Measurements from ENCODE around the gene REG1A. TPM values are rescaled to one million over a fixed set of nuclear protein-coding genes. Genes with fewer than 3 reads are reported as not detected.

REG1A gene
- polyA plus RNA-seq, 1 donor (not counting 4 experiments of a cell fraction or from before 2014, with no cell fraction given), result not detected

DNA sequence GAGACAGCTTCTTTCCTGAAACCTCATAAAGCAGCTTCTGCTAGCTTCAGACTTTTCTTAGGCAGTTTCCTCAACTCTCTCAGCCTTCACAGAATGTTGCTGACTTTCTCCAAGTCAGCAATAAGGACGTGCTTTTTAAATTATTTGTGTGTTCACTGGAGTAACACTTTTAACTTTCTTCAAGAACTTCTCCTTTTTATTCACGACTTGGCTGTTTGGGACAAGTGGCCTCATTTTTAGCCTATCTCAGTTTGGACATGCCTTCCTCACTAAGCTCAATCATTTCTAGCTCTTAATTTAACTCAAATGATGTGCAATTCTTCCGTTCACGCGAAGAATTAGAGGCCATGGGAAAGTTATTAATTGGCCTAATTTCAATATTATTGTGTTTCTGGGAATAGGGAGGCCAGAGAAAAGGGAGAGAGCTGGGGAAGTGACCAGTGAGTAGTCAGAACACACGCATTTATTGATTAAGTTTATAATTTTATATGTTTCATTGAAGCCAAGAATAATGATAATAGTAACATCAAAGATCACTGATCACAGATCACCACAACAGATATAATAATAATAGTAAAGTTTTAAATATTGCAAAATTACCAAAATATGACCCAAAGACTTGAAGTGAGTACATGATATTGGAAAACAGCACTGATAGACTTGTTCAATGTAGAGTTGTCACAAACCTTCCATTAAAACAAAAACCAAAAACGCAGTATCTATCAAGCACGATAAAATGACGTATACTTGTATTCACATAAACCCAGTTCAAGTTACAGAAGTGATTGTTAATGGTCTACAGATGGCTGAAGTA, 4.8 kb downstream of the REG1A start:
- Histone ChIP-seq H3K27ac (ENCODE audit: control insufficient read depth, insufficient read depth, low read length) (no peak overlapping the region), H3K4me3 (ENCODE audit: control insufficient read depth in 2 of 3, extremely low read depth in 1 of 3, insufficient read depth in 2 of 3, low read depth in 1 of 3, low read length in 3 of 3) (no peak overlapping the region), H3K9me1 (ENCODE audit: control insufficient read depth, extremely low read depth, insufficient read depth, low read length) (no peaks in the 10 kb centered on the region), H3K9ac (ENCODE audit: control insufficient read depth, extremely low read depth, insufficient read depth, low read length) (no peak overlapping the region), H3K4me2 (ENCODE audit: control insufficient read depth, extremely low read depth, insufficient read depth, low read depth, low read length) (no peak overlapping the region), H3K36me3 (ENCODE audit: control insufficient read depth in 2 of 2, extremely low read depth in 1 of 2, insufficient read depth in 2 of 2, low read length in 2 of 2) (no peaks in the 10 kb centered on the region), H2AFZ (ENCODE audit: control insufficient read depth, low read length) (no peak overlapping the region), H3K27me3 (ENCODE audit: control insufficient read depth, extremely low read depth, insufficient read depth, low read length) (no peaks in the 10 kb centered on the region), H3K9me3 (ENCODE audit: control insufficient read depth, low read depth, low read length) (no peaks in the 10 kb centered on the region), H3K4me1 (ENCODE audit: control insufficient read depth, extremely low read depth, insufficient read depth, low read length) (no peaks in the 10 kb centered on the region), H3K79me2 (ENCODE audit: control insufficient read depth, insufficient read depth, low read length) (no peaks in the 10 kb centered on the region), H4K20me1 (ENCODE audit: control insufficient read depth, extremely low read depth, insufficient read depth, low read length) (no peaks in the 10 kb centered on the region)
- TF ChIP-seq, protein P1, sequence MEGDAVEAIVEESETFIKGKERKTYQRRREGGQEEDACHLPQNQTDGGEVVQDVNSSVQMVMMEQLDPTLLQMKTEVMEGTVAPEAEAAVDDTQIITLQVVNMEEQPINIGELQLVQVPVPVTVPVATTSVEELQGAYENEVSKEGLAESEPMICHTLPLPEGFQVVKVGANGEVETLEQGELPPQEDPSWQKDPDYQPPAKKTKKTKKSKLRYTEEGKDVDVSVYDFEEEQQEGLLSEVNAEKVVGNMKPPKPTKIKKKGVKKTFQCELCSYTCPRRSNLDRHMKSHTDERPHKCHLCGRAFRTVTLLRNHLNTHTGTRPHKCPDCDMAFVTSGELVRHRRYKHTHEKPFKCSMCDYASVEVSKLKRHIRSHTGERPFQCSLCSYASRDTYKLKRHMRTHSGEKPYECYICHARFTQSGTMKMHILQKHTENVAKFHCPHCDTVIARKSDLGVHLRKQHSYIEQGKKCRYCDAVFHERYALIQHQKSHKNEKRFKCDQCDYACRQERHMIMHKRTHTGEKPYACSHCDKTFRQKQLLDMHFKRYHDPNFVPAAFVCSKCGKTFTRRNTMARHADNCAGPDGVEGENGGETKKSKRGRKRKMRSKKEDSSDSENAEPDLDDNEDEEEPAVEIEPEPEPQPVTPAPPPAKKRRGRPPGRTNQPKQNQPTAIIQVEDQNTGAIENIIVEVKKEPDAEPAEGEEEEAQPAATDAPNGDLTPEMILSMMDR (optimal IDR thresholded peaks at IDR 0.05 in 1 of 3, IDR thresholded peaks at IDR 0.05 in 1 of 3, conservative IDR thresholded peaks at IDR 0.05 in 1 of 3; ENCODE audit: extremely low read depth in 1 of 3, insufficient read depth in 2 of 3, low read length in 3 of 3), result no peak
- TF ChIP-seq EZH2 (IDR thresholded peaks at IDR 0.05; ENCODE audit: low read length), result no peak
- FAIRE-seq, result no peak
- no peak for DNase-seq (ENCODE audit: low read depth, low spot score)
- dilution Hi-C loops (cut with MboI; ENCODE audit: extremely low pct_ligation_motif_present, low sequenced_read_pairs), result no loop called here

DNA sequence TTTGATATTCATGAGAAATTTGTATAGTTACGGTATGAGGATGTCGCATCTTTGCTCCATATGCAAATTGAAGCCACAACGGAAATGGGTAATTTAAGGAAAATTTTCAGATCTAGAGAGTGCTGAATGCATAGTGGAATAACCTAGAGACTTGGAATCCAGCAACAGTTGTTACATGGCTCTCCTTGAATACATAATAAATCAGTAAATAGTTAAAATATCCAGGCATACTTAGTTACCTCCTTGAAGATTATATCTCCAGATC, 5.4 kb downstream of the REG1A start:
- Histone ChIP-seq H3K9ac (ENCODE audit: control insufficient read depth, extremely low read depth, insufficient read depth, low read length) (no peak overlapping the region), H3K79me2 (ENCODE audit: control insufficient read depth, insufficient read depth, low read length) (no peaks in the 10 kb centered on the region), H3K36me3 (ENCODE audit: control insufficient read depth in 2 of 2, extremely low read depth in 1 of 2, insufficient read depth in 2 of 2, low read length in 2 of 2) (no peaks in the 10 kb centered on the region), H3K9me1 (ENCODE audit: control insufficient read depth, extremely low read depth, insufficient read depth, low read length) (no peaks in the 10 kb centered on the region), H3K4me1 (ENCODE audit: control insufficient read depth, extremely low read depth, insufficient read depth, low read length) (no peaks in the 10 kb centered on the region), H2AFZ (ENCODE audit: control insufficient read depth, low read length) (no peak overlapping the region), H4K20me1 (ENCODE audit: control insufficient read depth, extremely low read depth, insufficient read depth, low read length) (no peaks in the 10 kb centered on the region), H3K9me3 (ENCODE audit: control insufficient read depth, low read depth, low read length) (no peaks in the 10 kb centered on the region), H3K27me3 (ENCODE audit: control insufficient read depth, extremely low read depth, insufficient read depth, low read length) (no peaks in the 10 kb centered on the region), H3K4me2 (ENCODE audit: control insufficient read depth, extremely low read depth, insufficient read depth, low read depth, low read length) (no peak overlapping the region), H3K4me3 (ENCODE audit: control insufficient read depth in 2 of 3, extremely low read depth in 1 of 3, insufficient read depth in 2 of 3, low read depth in 1 of 3, low read length in 3 of 3) (no peak overlapping the region), H3K27ac (ENCODE audit: control insufficient read depth, insufficient read depth, low read length) (no peak overlapping the region)
- FAIRE-seq (no peak), DNase-seq (ENCODE audit: low read depth, low spot score) (no peak)
- dilution Hi-C loops (cut with MboI; ENCODE audit: extremely low pct_ligation_motif_present, low sequenced_read_pairs), result no loop called here
- TF ChIP-seq, protein P1 (optimal IDR thresholded peaks at IDR 0.05 in 1 of 3, IDR thresholded peaks at IDR 0.05 in 1 of 3, conservative IDR thresholded peaks at IDR 0.05 in 1 of 3; ENCODE audit: extremely low read depth in 1 of 3, insufficient read depth in 2 of 3, low read length in 3 of 3), result no peak
- TF ChIP-seq EZH2 (IDR thresholded peaks at IDR 0.05; ENCODE audit: low read length), result no peak
